ENCODE measurements around the gene ALPL. TPM values are rescaled to one million over a fixed set of nuclear protein-coding genes. Genes with fewer than 3 reads are reported as not detected.

ALPL gene
- total and polyA plus RNA-seq, 9 of the 15 experiments (the other 6 are each of a cell fraction or from before 2014, with no cell fraction given), result 0.04 to 0.38 (median 0.18) TPM; not detected in 4

DNA sequence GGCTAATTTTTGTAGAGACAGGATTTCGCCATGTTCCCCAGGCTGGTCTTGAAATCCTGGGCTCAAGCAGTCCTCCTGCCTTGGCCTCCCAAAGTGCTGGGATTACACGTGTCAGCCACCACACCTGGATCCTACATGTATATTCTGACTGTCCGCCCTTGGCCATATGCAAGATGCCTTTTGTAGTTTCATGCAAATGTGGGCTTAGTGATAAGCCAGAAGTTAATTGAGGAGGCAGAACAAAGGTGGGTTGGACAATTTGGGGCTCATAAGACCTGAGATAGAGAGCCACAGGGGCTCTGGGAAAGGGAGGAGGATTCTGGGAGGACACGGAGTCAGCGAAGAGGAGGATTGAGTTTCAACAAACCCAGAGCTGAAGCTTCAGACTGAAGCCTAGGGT is 24.9 kb downstream of the ALPL start (continued):
- TF ChIP-seq YBX1 (IDR thresholded peaks at IDR 0.05) (no peak), FOXP1 (CRISPR knock-in tag; IDR thresholded peaks at IDR 0.05) (no peak), ZKSCAN1 (IDR thresholded peaks at IDR 0.05; ENCODE audit: low read depth, low read length) (no peak), HDAC6 (IDR thresholded peaks at IDR 0.05; ENCODE audit: low read depth, low read length) (no peak), ZNF740 (CRISPR knock-in tag; IDR thresholded peaks at IDR 0.05) (no peak), ZNF740 (tag; IDR thresholded peaks at IDR 0.05) (no peak), GATAD2A (IDR thresholded peaks at IDR 0.05) (no peak)

DNA sequence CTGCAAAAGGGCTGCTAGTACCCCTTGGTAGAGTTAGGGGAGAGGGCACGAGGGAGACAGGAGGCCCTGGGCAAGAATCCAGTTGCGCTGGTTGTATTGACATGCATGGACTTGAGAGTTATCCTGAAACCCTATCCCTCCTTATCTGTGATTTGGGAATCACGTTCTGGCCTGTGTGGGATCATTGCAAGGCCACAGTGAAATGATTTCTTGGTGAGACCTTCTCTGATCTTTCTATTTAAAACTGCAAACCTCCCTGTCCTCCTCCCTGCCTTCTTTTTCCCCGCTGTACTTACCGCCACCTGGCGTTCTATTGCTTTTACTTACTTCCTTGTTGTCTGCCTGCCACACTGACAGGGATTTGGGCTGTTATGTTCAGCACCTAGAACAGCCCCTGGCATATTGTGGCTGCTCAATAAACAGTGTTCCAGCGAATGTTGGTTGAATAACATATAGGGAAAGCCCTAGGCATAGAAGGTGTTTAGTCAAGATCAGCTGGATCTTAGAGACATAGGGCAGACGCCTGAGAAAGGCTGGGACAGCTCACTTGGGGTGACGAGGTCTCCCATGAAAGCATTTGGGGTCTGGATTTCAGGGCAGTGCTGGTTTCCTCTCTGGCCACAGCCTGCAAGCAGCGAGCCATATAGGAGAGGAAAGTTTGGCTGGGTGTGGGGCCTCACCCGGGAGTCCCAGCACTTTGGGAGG is 25.6 kb downstream of the ALPL start:
- Histone ChIP-seq H3K9me3 (replicated peaks; ENCODE audit: control insufficient read depth, insufficient read depth, low read depth, low read length) (no peaks in the 10 kb centered on the region), H3K4me1 (replicated peaks in 1 of 2; ENCODE audit: control insufficient read depth in 2 of 2, insufficient read depth in 2 of 2, low read length in 2 of 2) (peaks cover 0 to 12% of the 10 kb centered on the region in 2 experiments; a peak in 3 of 5 replicates), H3K36me3 (ENCODE audit: control insufficient read depth, insufficient read depth, low read length) (no peaks in the 10 kb centered on the region), H3K9ac (ENCODE audit: insufficient read depth in 1 of 2, low read depth in 2 of 2, low read length in 2 of 2) (peak overlapping the region in 1 of 2 experiments; percentile 14; a peak in 1 of 4 replicates), H4K20me1 (replicated peaks; ENCODE audit: control insufficient read depth, insufficient read depth, low read length) (0 out of 2 replicates have a peak, but pooled peaks cover 5% of the 10 kb centered on the region), H3K27ac (ENCODE audit: extremely low read depth, low read depth, low read length) (no peak overlapping the region), H3K79me2 (ENCODE audit: control insufficient read depth, insufficient read depth, low read length) (no peaks in the 10 kb centered on the region), H3K27me3 (ENCODE audit: control insufficient read depth in 2 of 2, insufficient read depth in 2 of 2, low read length in 2 of 2) (peaks cover 35 to 54% of the 10 kb centered on the region in 2 experiments; a peak in 4 of 5 replicates), H3K4me2 (ENCODE audit: insufficient read depth, low read length) (no peak overlapping the region), H2AFZ (ENCODE audit: low read depth, low read length) (no peak overlapping the region), H3K4me3 (no peak overlapping the region), H3K9me1 (ENCODE audit: control insufficient read depth, insufficient read depth, low read length) (no peaks in the 10 kb centered on the region)
- intact Hi-C loops (cut with micrococcal nuclease), result no loop called here
- in situ Hi-C loops (cut with MboI), result no loop called here
- DNase-seq (ENCODE audit: extremely low read depth in 1 of 4, low spot score in 3 of 4), result peak; percentile 61 to 72 (median 65)
- ChIA-PET CTCF (ENCODE audit: low intra/inter-chr PET ratio) (interaction anchor here (0.6 to 2.3 kb wide), 6 partner anchors 14 to 1617 kb away, joined by 3 to 28 read pairs (median 4); partner anchors contain the start of gene ALPL), POLR2A (interaction anchor here (0.6 to 1.3 kb wide), 2 partner anchors 11 to 230 kb away, joined by 3 to 4 read pairs; no protein-coding TSS in a partner anchor)
- no TSS peak for BruUV-seq (replicated peaks)
- peak; percentile 94 for FAIRE-seq
- peak; percentile 92 for ATAC-seq
- WGBS (ENCODE audit: insufficient coverage, low coverage, missing lambda C conversion rate), result 25% methylated on average over 11 of the region's 11 CpGs
- 0 out of 2 replicates have a peak, but pooled peaks have one; percentile 22 for TF ChIP-seq SP1 (CRISPR knock-in tag; IDR thresholded peaks at IDR 0.05)
- peak; percentile 52 to 78 for TF ChIP-seq RAD21 (CRISPR knock-in tag; conservative IDR thresholded peaks at IDR 0.05 in 1 of 2, IDR thresholded peaks at IDR 0.05 in 1 of 2)
- TF ChIP-seq MIER1 (IDR thresholded peaks at IDR 0.05; ENCODE audit: low read depth), result peak; percentile 82
- TF ChIP-seq STAG1 (CRISPR knock-in tag; IDR thresholded peaks at IDR 0.05; ENCODE audit: borderline replicate concordance), result peak; percentile 41; the same call in 1 of the 2 replicates
- peak; percentile 90 for TF ChIP-seq EHMT2 (IDR thresholded peaks at IDR 0.05)
- TF ChIP-seq ELF4 (CRISPR knock-in tag; IDR thresholded peaks at IDR 0.05), result peak; percentile 13; the same call in 1 of the 2 replicates
- no peak for TF ChIP-seq GTF2E2 (tag; IDR thresholded peaks at IDR 0.05)
- no peak for TF ChIP-seq ZNF398 (CRISPR knock-in tag; IDR thresholded peaks at IDR 0.05)
- no peak for TF ChIP-seq ETS2 (tag; IDR thresholded peaks at IDR 0.05; ENCODE audit: borderline replicate concordance, poor library complexity, severe bottlenecking)
- TF ChIP-seq ZNF584 (CRISPR knock-in tag; IDR thresholded peaks at IDR 0.05; ENCODE audit: low read depth), result no peak
- peak; percentile 27; the same call in 1 of the 2 replicates for TF ChIP-seq RB1 (IDR thresholded peaks at IDR 0.05; ENCODE audit: low read depth)
- TF ChIP-seq GABPB2 (CRISPR knock-in tag; conservative IDR thresholded peaks at IDR 0.05), result 0 out of 2 replicates have a peak, but pooled peaks have one; percentile 48
